Measurements from ENCODE around the gene FUOM.

Gene FUOM

DNA sequence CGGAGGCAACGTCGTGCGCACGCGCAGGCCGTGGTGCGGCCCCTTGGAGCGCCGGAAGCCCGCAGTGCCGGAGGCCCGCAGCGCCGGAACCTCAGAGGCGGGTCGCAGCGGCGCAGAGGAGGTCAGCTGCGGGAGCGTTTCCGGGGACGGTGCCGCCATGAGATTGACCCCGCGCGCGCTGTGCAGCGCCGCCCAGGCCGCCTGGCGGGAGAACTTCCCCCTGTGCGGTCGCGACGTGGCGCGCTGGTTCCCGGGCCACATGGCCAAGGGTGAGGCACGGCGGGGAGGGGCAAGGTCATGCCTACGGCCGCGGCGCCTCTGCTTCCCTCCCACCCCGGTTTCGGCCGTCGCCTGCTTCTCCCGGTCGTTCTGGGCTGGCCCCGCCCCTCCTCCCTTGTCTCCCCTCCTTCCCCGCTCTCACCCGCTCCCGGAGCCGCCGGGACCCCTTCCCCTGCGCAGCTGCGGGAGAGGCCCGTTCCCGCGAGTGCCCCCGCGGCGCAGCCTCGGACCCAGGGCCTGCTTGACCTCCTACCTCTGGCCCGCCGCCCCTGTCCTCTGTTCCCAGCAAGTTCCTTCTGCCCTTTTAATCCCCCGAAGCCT, 36.3 kb upstream of the FUOM start, which contains the start of gene MTG1:
TSS of gene MTG1 (plus strand) at position 94 of the 600 bp plus-strand sequence. CDS start at position 158, 64 bp downstream.
- H3K4me3 ChIP-seq (ENCODE audit: control insufficient read depth, low read depth, low read length): peak within 1 kb of the TSS; percentile 89
- DNase-seq (ENCODE audit: low read depth): peak; percentile 85
- no peak for TF ChIP-seq CTCF (conservative IDR thresholded peaks at IDR 0.05; ENCODE audit: control insufficient read depth, insufficient read depth, low read depth, low read length)

GRCh38 chr10:133393401-133394063, 35.7 kb upstream of the FUOM start:
- peak overlapping the region; percentile 31 for H3K4me3 ChIP-seq (ENCODE audit: control insufficient read depth, low read depth, low read length)
- no peak for TF ChIP-seq CTCF (conservative IDR thresholded peaks at IDR 0.05; ENCODE audit: control insufficient read depth, insufficient read depth, low read depth, low read length)
- no peak for DNase-seq (ENCODE audit: low read depth)

- DNase-seq (ENCODE audit: low read depth): no peak
- no peak overlapping the region for H3K4me3 ChIP-seq (ENCODE audit: control insufficient read depth, low read depth, low read length)
- no peak for TF ChIP-seq CTCF (conservative IDR thresholded peaks at IDR 0.05; ENCODE audit: control insufficient read depth, insufficient read depth, low read depth, low read length)
Observed at GRCh38 chr10:133391761-133392518, 34.1 kb upstream of the FUOM start.

DNA sequence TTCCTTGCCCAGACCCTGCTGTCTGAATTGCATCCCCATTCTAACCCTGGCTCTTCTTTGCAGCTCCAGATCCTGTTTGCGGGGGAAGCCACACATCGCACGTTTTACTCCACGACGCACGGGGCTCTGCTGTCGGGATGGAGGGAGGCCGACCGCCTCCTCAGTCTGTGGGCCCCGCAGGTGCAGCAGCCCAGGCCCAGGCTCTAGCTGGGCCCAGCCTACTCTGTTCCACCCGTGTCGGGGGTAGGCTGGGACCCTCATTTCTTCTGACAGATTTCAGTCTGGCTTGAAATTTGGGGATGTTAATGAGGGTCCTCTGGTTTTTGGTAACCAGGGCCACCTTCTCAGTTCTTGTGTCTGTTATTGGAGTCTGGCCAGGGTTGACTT, 33.4 kb upstream of the FUOM start:
- no peak overlapping the region for H3K4me3 ChIP-seq (ENCODE audit: control insufficient read depth, low read depth, low read length)
- TF ChIP-seq CTCF (conservative IDR thresholded peaks at IDR 0.05; ENCODE audit: control insufficient read depth, insufficient read depth, low read depth, low read length): no peak
- no peak for DNase-seq (ENCODE audit: low read depth)

DNA sequence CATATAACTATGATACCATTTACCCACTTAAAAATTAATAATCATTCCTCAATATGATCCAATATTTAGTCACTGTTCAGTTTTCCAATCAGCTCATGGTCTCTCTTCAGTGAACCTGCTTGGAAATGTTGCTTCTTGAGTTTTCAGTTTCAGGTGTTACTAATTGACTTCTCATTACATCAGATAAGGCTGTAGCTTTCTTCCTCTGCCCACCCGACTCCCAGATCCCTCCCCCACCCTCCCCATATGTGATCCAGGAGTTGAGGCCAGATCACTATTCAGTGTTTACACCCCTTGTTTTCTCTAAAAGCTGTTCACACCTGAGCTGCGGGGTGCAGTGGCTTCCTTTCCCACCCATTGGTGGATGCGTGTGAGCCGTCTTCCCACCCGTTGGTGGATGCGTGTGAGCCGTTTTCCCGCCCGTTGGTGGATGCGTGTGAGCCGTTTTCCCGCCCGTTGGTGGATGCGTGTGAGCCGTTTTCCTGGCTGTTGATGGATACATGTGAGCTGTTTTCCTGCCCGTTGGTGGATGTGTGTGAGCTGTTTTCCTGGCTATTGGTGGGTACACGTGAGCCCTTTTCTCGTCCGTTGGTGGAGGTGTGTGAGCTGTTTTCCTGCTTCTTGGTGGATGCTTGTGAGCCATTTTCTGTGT, 32.9 kb upstream of the FUOM start:
- TF ChIP-seq CTCF (conservative IDR thresholded peaks at IDR 0.05; ENCODE audit: control insufficient read depth, insufficient read depth, low read depth, low read length): no peak
- DNase-seq (ENCODE audit: low read depth): no peak
- H3K4me3 ChIP-seq (ENCODE audit: control insufficient read depth, low read depth, low read length): no peak overlapping the region

- TF ChIP-seq CTCF (conservative IDR thresholded peaks at IDR 0.05; ENCODE audit: control insufficient read depth, insufficient read depth, low read depth, low read length): no peak
Observed at GRCh38 chr10:133388973-133389818, 31.4 kb upstream of the FUOM start.

More at GRCh38 chr10:133388973-133389818, 31.4 kb upstream of the FUOM start:
- no peak for DNase-seq (ENCODE audit: low read depth)
- no peak overlapping the region for H3K4me3 ChIP-seq (ENCODE audit: control insufficient read depth, low read depth, low read length)
